HG02588 (cell line): ENCODE data around the gene TMEM43.
A peak's percentile ranks its signal among the peaks of the same experiment; 100 is the strongest.

ENCODE experiments used
- ATAC-seq: cut with Tn5 transposase; IDR thresholded peaks from one replicate; pipeline ENCODE4 v1.9.1; 2021; ENCODE audit warnings: mild to moderate bottlenecking, moderate library complexity; ENCODE audit not compliant: unreplicated experiment

TMEM43 gene

GRCh38 chr3:14137004-14137403 is 12.2 kb downstream of the TMEM43 start:
- no peak for ATAC-seq

GRCh38 chr3:14137445-14137844 is 12.6 kb downstream of the TMEM43 start:
- no peak for ATAC-seq

- no peak for ATAC-seq
Observed at GRCh38 chr3:14138109-14138877, 13.4 kb downstream of the TMEM43 start.

- no peak for ATAC-seq
Observed at GRCh38 chr3:14138878-14139655, 14.2 kb downstream of the TMEM43 start.

GRCh38 chr3:14139771-14140170 is 14.9 kb downstream of the TMEM43 start:
- ATAC-seq = no peak

GRCh38 chr3:14140668-14141067 is 15.8 kb downstream of the TMEM43 start:
- ATAC-seq = no peak

- ATAC-seq = no peak
Observed at GRCh38 chr3:14141144-14141543, 16.3 kb downstream of the TMEM43 start.

GRCh38 chr3:14141602-14142341 is 16.9 kb downstream of the TMEM43 start:
- ATAC-seq = no peak

- no peak for ATAC-seq
Observed at GRCh38 chr3:14142567-14143270, 17.9 kb downstream of the TMEM43 start.

- no peak for ATAC-seq
Observed at GRCh38 chr3:14143271-14144225, 18.7 kb downstream of the TMEM43 start.

GRCh38 chr3:14144423-14145075 is 19.7 kb downstream of the TMEM43 start:
- peak; percentile 93 for ATAC-seq

- ATAC-seq = no peak
Observed at GRCh38 chr3:14145236-14145635, 20.4 kb downstream of the TMEM43 start.

GRCh38 chr3:14145670-14146380 is 21.0 kb downstream of the TMEM43 start:
- no peak for ATAC-seq

- ATAC-seq = no peak
Observed at GRCh38 chr3:14146381-14147065, 21.7 kb downstream of the TMEM43 start.

- no peak for ATAC-seq
Observed at GRCh38 chr3:14147066-14147435, 22.2 kb downstream of the TMEM43 start.

- ATAC-seq = no peak
Observed at GRCh38 chr3:14147617-14148016, 22.8 kb downstream of the TMEM43 start.

- ATAC-seq = no peak
Observed at GRCh38 chr3:14148041-14148985, 23.5 kb downstream of the TMEM43 start.
